Keratinocyte (primary cell): ENCODE measurements around the gene FIBIN. TPM values are rescaled to one million over a fixed set of nuclear protein-coding genes. Genes with fewer than 3 reads are reported as not detected.

Experiments
- DNase-seq: peaks from one replicate; pipeline ENCODE4 v3.0.0-alpha.2; 2011; ENCODE audit warnings: low read depth, missing footprints, low spot score
- FAIRE-seq: peaks from 2 replicates; lab custom pipeline; 2011; peaks lifted over from hg19 to GRCh38; lab: Jason Lieb, UNC
- H2AFZ ChIP-seq: 2 replicates; pipeline ENCODE4 v1.6.0; 2012; ENCODE audit warnings: low read length, control low read depth, inconsistent platforms; ENCODE audit not compliant: control insufficient read depth
- H3K27ac ChIP-seq: 2 replicates; pipeline ENCODE4 v1.5.1; 2011; ENCODE audit warnings: low read length; ENCODE audit not compliant: control insufficient read depth, insufficient read depth
- H3K27me3 ChIP-seq: 3 replicates; pipeline ENCODE4 v1.6.0; 2011; ENCODE audit warnings: low read length; ENCODE audit not compliant: control insufficient read depth, insufficient read depth; ENCODE audit errors: extremely low read depth
- H3K36me3 ChIP-seq, 2 experiments: 2 replicates in 1 of 2; 3 replicates in 1 of 2; pipeline ENCODE4 v1.5.1; 2011; ENCODE audit warnings: low read length in 2 of 2, mild to moderate bottlenecking in 1 of 2; ENCODE audit not compliant: control insufficient read depth in 2 of 2, insufficient read depth in 2 of 2; ENCODE audit errors: extremely low read depth in 1 of 2
- H3K4me1 ChIP-seq: 3 replicates; pipeline ENCODE4 v1.5.1; 2011; ENCODE audit warnings: low read length; ENCODE audit not compliant: control insufficient read depth, insufficient read depth; ENCODE audit errors: extremely low read depth
- H3K4me2 ChIP-seq: 3 replicates; pipeline ENCODE4 v1.6.0; 2011; ENCODE audit warnings: low read depth, low read length; ENCODE audit not compliant: control insufficient read depth, insufficient read depth; ENCODE audit errors: extremely low read depth
- H3K4me3 ChIP-seq, 3 experiments: fragments of 200-600 bp in 1 of 3; sonication (generic) in 1 of 3; 2 replicates in 2 of 3; 3 replicates in 1 of 3; pipeline ENCODE4 v1.5.1; 2011 to 2016; ENCODE audit warnings: low read length in 3 of 3, mild to moderate bottlenecking in 3 of 3, control low read depth in 2 of 3, inconsistent platforms in 1 of 3, low read depth in 1 of 3, mixed read lengths in 1 of 3, mixed run types in 1 of 3, moderate library complexity in 1 of 3; ENCODE audit not compliant: control insufficient read depth in 2 of 3, insufficient read depth in 2 of 3; ENCODE audit errors: extremely low read depth in 1 of 3
- H3K79me2 ChIP-seq: 2 replicates; pipeline ENCODE4 v1.6.0; 2012; ENCODE audit warnings: low read length; ENCODE audit not compliant: control insufficient read depth, insufficient read depth
- H3K9ac ChIP-seq: 3 replicates; pipeline ENCODE4 v1.6.0; 2011; ENCODE audit warnings: low read length; ENCODE audit not compliant: control insufficient read depth, insufficient read depth; ENCODE audit errors: extremely low read depth
- H3K9me1 ChIP-seq: 3 replicates; pipeline ENCODE4 v1.6.0; 2011; ENCODE audit warnings: low read length; ENCODE audit not compliant: control insufficient read depth, insufficient read depth; ENCODE audit errors: extremely low read depth
- H3K9me3 ChIP-seq: 2 replicates; pipeline ENCODE4 v1.5.1; 2012; ENCODE audit warnings: low read depth, low read length; ENCODE audit not compliant: control insufficient read depth
- H4K20me1 ChIP-seq: 3 replicates; pipeline ENCODE4 v1.6.0; 2011; ENCODE audit warnings: low read length; ENCODE audit not compliant: control insufficient read depth, insufficient read depth; ENCODE audit errors: extremely low read depth
- EZH2 ChIP-seq: IDR thresholded peaks from one replicate; pipeline ENCODE4 v1.6.1; 2012; ENCODE audit warnings: inconsistent platforms, mild to moderate bottlenecking, low read length, moderate library complexity
- dilution Hi-C: fragments of 300-500 bp; cut with MboI; formaldehyde crosslinking; loops from one replicate; pipeline ENCODE4 v1.7.0; 2020; ENCODE audit warnings: low sequenced_read_pairs; ENCODE audit not compliant: extremely low pct_ligation_motif_present
- polyA plus RNA-seq, 5 experiments: library from polyadenylated mRNA; depleted of rRNA in 3 of 5; stranded (reverse) in 3 of 5; stranded (forward) in 1 of 5; unstranded in 1 of 5; fragments of >200 nt; gene quantifications; 1 replicate in 1 of 5; 2 replicates in 3 of 5; 3 replicates in 1 of 5; pipeline versions ENCODE4 v1.2.1 to v1.2.3, GENCODE V29; 2011 to 2012; ENCODE audit warnings: missing spikeins in 2 of 5, low read depth in 1 of 5, low replicate concordance in 1 of 5
- TF ChIP-seq, protein P1 (sequence below), 3 experiments: IDR thresholded peaks in 1 of 3; conservative IDR thresholded peaks in 1 of 3; optimal IDR thresholded peaks in 1 of 3; 2 replicates in 2 of 3; 3 replicates in 1 of 3; pipeline versions ENCODE3 to v1.5.1; 2011; ENCODE audit warnings: low read length in 3 of 3, mild to moderate bottlenecking in 3 of 3, moderate library complexity in 2 of 3, control low read depth in 1 of 3, inconsistent platforms in 1 of 3; ENCODE audit not compliant: insufficient read depth in 2 of 3; ENCODE audit errors: extremely low read depth in 1 of 3

The FIBIN gene
- polyA plus RNA-seq, 1 donor (not counting 4 experiments of a cell fraction or from before 2014, with no cell fraction given), result 0.30 TPM

DNA sequence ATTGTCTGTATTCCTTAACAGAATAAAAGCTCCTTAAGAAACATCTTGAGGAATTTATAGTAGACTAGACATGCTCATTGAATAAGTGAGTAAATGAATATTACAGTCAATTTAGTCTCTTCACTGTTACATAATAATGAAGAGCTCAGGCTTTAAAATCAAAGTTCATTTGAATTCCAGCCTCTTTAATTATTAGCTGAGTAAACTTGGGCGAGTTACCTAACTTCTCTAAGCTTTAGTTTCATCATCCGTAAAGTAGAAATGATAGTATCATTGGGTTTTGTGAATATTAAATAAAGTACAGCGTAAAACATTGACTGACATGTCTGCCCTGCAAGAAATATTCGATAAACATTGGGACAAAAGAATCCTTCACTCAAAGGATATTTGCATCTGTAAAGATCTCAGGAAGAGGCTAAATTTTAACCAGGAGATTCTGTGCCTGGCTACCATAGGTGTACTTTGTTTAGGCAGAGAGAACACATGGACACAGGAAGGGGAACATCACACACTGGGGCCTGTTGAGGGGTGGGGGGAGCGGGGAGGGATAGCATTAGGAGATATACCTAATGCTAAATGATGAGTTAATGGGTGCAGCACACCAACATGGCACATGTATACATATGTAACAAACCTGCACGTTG lies 31.5 kb downstream of the FIBIN start:
- Histone ChIP-seq H3K79me2 (no peaks in the 10 kb centered on the region), H3K36me3 (no peaks in the 10 kb centered on the region), H3K27me3 (no peaks in the 10 kb centered on the region), H3K9me3 (no peaks in the 10 kb centered on the region), H3K4me3 (no peak overlapping the region), H4K20me1 (no peaks in the 10 kb centered on the region), H2AFZ (no peak overlapping the region), H3K27ac (no peak overlapping the region), H3K9me1 (no peaks in the 10 kb centered on the region), H3K4me2 (no peak overlapping the region), H3K4me1 (no peaks in the 10 kb centered on the region), H3K9ac (no peak overlapping the region)
- no peak for DNase-seq
- TF ChIP-seq, protein P1, sequence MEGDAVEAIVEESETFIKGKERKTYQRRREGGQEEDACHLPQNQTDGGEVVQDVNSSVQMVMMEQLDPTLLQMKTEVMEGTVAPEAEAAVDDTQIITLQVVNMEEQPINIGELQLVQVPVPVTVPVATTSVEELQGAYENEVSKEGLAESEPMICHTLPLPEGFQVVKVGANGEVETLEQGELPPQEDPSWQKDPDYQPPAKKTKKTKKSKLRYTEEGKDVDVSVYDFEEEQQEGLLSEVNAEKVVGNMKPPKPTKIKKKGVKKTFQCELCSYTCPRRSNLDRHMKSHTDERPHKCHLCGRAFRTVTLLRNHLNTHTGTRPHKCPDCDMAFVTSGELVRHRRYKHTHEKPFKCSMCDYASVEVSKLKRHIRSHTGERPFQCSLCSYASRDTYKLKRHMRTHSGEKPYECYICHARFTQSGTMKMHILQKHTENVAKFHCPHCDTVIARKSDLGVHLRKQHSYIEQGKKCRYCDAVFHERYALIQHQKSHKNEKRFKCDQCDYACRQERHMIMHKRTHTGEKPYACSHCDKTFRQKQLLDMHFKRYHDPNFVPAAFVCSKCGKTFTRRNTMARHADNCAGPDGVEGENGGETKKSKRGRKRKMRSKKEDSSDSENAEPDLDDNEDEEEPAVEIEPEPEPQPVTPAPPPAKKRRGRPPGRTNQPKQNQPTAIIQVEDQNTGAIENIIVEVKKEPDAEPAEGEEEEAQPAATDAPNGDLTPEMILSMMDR (optimal IDR thresholded peaks at IDR 0.05 in 1 of 3, IDR thresholded peaks at IDR 0.05 in 1 of 3, conservative IDR thresholded peaks at IDR 0.05 in 1 of 3; ENCODE audit: extremely low read depth in 1 of 3, insufficient read depth in 2 of 3, low read length in 3 of 3), result no peak
- no peak for TF ChIP-seq EZH2
- dilution Hi-C loops, result no loop called here
- FAIRE-seq, result no peak

DNA sequence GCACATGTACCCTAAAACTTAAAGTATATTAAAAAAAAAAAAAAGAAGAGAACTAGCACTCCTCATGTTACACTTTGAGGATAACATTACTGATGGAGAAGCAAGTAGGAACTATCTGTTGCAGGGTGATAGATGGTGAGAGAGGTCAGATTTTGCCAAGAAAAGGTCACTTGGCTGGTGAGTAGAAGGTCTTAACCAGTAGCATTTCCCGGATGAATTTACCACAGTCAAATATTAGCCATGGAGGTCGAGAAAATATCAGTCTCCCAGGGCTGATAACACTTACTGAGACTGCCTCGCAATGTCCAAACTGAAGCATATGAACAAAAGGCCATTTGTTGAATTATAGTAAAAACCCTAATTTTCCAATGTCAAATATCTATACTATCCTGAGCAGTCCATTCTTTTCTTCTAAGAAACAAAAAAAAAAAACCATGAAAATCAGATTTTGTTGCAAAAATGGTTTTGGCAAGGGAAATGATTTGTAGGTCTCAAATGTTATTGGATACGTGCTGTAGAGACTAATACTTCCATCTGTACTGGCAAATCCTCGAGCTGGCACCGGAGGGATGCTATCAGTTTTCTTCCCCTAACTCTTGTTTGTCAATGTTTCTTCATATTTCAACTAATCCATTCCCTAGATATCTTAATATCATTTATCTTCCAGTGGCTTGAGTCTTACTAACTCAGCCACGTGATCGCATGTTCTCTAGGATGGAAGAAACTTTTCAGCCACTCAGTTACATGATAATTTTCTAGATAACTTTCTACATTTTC lies 32.2 kb downstream of the FIBIN start:
- H3K27ac ChIP-seq, result no peak overlapping the region
- dilution Hi-C loops, result no loop called here
- H3K9me1 ChIP-seq, result no peaks in the 10 kb centered on the region
- H3K4me2 ChIP-seq, result no peak overlapping the region
- no peaks in the 10 kb centered on the region for H3K79me2 ChIP-seq
- H3K4me1 ChIP-seq, result no peaks in the 10 kb centered on the region
- no peaks in the 10 kb centered on the region for H3K36me3 ChIP-seq
- H3K4me3 ChIP-seq, result no peak overlapping the region
- DNase-seq, result no peak
- TF ChIP-seq, protein P1 (optimal IDR thresholded peaks at IDR 0.05 in 1 of 3, IDR thresholded peaks at IDR 0.05 in 1 of 3, conservative IDR thresholded peaks at IDR 0.05 in 1 of 3; ENCODE audit: extremely low read depth in 1 of 3, insufficient read depth in 2 of 3, low read length in 3 of 3), result no peak
- TF ChIP-seq EZH2, result no peak
- H3K9ac ChIP-seq, result no peak overlapping the region
- no peaks in the 10 kb centered on the region for H4K20me1 ChIP-seq
- no peaks in the 10 kb centered on the region for H3K27me3 ChIP-seq
- FAIRE-seq, result no peak
- no peak overlapping the region for H2AFZ ChIP-seq
- no peaks in the 10 kb centered on the region for H3K9me3 ChIP-seq
